ENCODE data around the gene NMNAT3. TPM values are rescaled to one million over a fixed set of nuclear protein-coding genes. Genes with fewer than 3 reads are reported as not detected.

NMNAT3 gene
- total RNA-seq, 4 donors from 2014 or later = 3.5 to 9.5 (median 7.2) TPM

GRCh38 chr3:139538733-139539132, 139.0 kb downstream of the NMNAT3 start:
- no peak for ATAC-seq (ENCODE audit: low FRiP score)
- no peak for TF ChIP-seq CTCF (IDR thresholded peaks at IDR 0.05)

GRCh38 chr3:139537795-139538621, 139.8 kb downstream of the NMNAT3 start:
- ATAC-seq (ENCODE audit: low FRiP score) = no peak
- TF ChIP-seq CTCF (IDR thresholded peaks at IDR 0.05) = no peak
- DNase-seq (ENCODE audit: low spot score) = no peak

More at GRCh38 chr3:139538733-139539132, 139.0 kb downstream of the NMNAT3 start:
- DNase-seq (ENCODE audit: low spot score) = no peak

GRCh38 chr3:139537361-139537760, 140.4 kb downstream of the NMNAT3 start:
- TF ChIP-seq CTCF (IDR thresholded peaks at IDR 0.05) = no peak
- DNase-seq (ENCODE audit: low spot score) (no peak), ATAC-seq (ENCODE audit: low FRiP score) (no peak)

GRCh38 chr3:139534992-139535879, 142.5 kb downstream of the NMNAT3 start:
- DNase-seq (ENCODE audit: low spot score) = no peak
- TF ChIP-seq CTCF (IDR thresholded peaks at IDR 0.05) = no peak
- ATAC-seq (ENCODE audit: low FRiP score) = peak; percentile 34

GRCh38 chr3:139534455-139534812, 143.3 kb downstream of the NMNAT3 start:
- peak; percentile 55 for ATAC-seq (ENCODE audit: low FRiP score)
- TF ChIP-seq CTCF (IDR thresholded peaks at IDR 0.05) = no peak
- DNase-seq (ENCODE audit: low spot score) = no peak

- DNase-seq (ENCODE audit: low spot score) (no peak), ATAC-seq (ENCODE audit: low FRiP score) (no peak)
Observed at GRCh38 chr3:139533781-139534454, 143.9 kb downstream of the NMNAT3 start.

More at GRCh38 chr3:139533781-139534454, 143.9 kb downstream of the NMNAT3 start:
- no peak for TF ChIP-seq CTCF (IDR thresholded peaks at IDR 0.05)

Measured in omental fat pad (tissue), 4 donors.